GM20000 (cell line): ENCODE results near the gene SLC12A7.

Experiments used
- DNase-seq: peaks from one replicate; pipeline ENCODE4 v3.0.0; 2012; ENCODE audit warnings: low spot score
- CTCF ChIP-seq: IDR thresholded peaks from 2 replicates; pipeline ENCODE4 v1.5.1; 2012; ENCODE audit warnings: mild to moderate bottlenecking, control low read depth; ENCODE audit errors: extremely low read depth, missing control alignments

Gene SLC12A7

GRCh38 chr5:1081519-1081918 is 30.3 kb downstream of the SLC12A7 start:
- TF ChIP-seq CTCF: no peak
- no peak for DNase-seq

- DNase-seq: no peak
- TF ChIP-seq CTCF: no peak
Observed at GRCh38 chr5:1080432-1080831, 31.4 kb downstream of the SLC12A7 start.

DNA sequence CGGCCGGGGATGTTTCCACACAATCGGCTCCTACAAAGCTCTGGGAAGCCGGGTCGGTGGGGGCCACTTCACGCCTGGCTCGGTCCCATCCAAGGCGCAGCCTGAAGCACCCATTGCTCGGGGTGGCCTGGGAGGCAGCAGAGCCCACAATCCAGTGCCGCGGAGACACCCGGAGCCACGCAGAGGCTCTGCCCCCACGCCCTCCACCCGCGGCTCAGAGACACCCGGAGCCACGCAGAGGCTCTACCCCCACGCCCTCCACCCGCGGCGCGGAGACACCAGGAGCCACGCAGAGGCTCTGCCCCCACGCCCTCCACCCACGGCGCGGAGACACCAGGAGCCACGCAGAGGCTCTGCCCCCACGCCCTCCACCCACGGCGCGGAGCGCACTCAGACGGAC is 31.9 kb downstream of the SLC12A7 start:
- TF ChIP-seq CTCF: no peak
- no peak for DNase-seq

DNA sequence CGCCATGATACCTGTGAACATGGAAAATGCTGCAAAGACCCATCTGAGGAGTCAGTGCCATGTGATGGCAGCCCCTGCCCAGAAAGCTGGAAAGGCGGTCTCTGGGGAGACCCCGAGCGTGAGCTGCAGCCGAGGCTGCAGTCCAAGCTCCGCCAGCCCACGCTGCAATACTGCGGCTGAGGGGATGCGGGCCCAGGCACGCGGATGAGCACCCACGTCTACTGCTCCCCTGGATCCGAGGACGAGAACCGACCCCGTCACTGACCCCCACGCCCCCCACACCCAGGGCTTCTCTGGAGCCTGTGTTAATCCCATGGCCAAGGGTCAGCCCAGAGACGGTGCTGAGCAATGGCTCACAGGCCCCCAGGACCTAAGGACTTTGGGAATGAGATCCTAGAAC is 32.4 kb downstream of the SLC12A7 start:
- no peak for TF ChIP-seq CTCF
- DNase-seq: no peak

- TF ChIP-seq CTCF: no peak
- DNase-seq: no peak
Observed at GRCh38 chr5:1078851-1079250, 33.0 kb downstream of the SLC12A7 start.

DNA sequence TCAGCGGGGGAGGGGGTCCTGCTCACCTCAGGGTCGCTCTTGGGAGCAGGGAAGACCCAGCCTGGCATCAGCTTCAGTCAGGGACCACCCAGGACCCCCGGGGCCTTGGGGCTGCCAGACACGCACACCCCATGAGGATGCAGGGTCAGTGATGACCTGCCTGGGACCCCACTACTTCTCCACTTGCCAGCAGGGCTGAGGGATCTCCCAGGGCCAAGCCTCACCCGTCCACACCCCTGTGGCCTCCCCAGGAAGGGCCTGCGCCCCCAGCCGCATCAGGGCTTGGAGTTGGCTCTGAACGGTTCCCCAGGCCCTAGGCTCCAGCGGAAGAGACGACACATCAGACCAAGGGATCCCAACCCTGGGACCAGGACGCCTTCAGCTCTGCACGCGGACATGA is 33.7 kb downstream of the SLC12A7 start:
- DNase-seq: no peak
- no peak for TF ChIP-seq CTCF

DNA sequence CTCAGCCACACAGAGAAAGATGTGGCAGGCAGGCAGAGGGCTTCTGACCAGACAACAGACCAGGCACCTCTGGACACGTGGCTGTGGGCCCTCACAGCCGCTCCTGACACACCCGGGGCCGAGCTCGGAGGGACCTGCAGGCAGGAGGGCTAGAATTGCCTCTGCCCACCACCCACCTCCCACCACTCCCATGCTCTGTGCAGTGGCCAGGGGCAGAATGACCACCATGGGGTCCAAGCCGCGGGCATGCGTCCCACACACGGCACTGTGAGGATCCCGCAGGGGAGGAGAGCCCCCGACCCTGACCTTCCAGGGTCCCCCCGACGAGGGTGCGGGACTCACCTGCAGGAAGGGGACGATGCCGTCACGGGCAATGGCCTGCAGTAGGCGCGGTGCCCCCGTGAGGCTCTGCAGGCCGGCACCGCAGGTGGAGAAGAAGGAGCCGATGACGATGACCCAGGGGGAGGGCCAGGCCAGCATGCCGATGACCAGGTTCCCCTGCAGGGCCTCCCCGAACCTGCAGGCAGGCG is 34.3 kb downstream of the SLC12A7 start:
- no peak for TF ChIP-seq CTCF
- no peak for DNase-seq
